Common myeloid progenitor, CD34-positive (primary cell): ENCODE measurements around the gene STYXL1.

Experiments used
- CTCF ChIA-PET: fragments of 350-600 bp; sonication (Branson Sonifier 250); formaldehyde crosslinking; loops from one replicate; lab custom pipeline; 2021; ENCODE audit warnings: antibody characterized with exemption; lab: Charles Lee
- POLR2A ChIA-PET: fragments of 350-600 bp; sonication (Branson Sonifier 250); formaldehyde crosslinking; loops from one replicate; lab custom pipeline; 2021; ENCODE audit warnings: antibody characterized with exemption; lab: Charles Lee
- DNase-seq, 3 donors: peaks; one replicate each; pipeline versions ENCODE4 v3.0.0 to v3.0.0-alpha.2; 2013
- H3K27ac ChIP-seq, 2 experiments: 1 replicate in 1 of 2; 2 replicates in 1 of 2; pipeline ENCODE4 v1.7.0; 2013; ENCODE audit warnings: inconsistent platforms in 2 of 2, low read length in 2 of 2, mild to moderate bottlenecking in 2 of 2, low read depth in 1 of 2, moderate library complexity in 1 of 2; ENCODE audit not compliant: severe bottlenecking in 2 of 2, insufficient read depth in 1 of 2, poor library complexity in 1 of 2
- H3K27me3 ChIP-seq, 5 experiments: replicated peaks in 2 of 5; 1 replicate in 3 of 5; 2 replicates in 2 of 5; pipeline versions ENCODE4 v1.6.1 to v1.7.0; 2013; ENCODE audit warnings: low read length in 4 of 5, mild to moderate bottlenecking in 2 of 5, moderate library complexity in 2 of 5, inconsistent platforms in 1 of 5; ENCODE audit not compliant: insufficient read depth in 5 of 5, control insufficient read depth in 4 of 5
- H3K36me3 ChIP-seq, 4 experiments: 1 replicate in 2 of 4; 2 replicates in 2 of 4; pipeline versions ENCODE4 v1.6.1 to v1.7.0; 2013; ENCODE audit warnings: low read length in 3 of 4, control low read depth in 1 of 4, mild to moderate bottlenecking in 1 of 4; ENCODE audit not compliant: control insufficient read depth in 4 of 4, insufficient read depth in 4 of 4
- H3K4me1 ChIP-seq, 4 experiments: 1 replicate in 3 of 4; 2 replicates in 1 of 4; pipeline versions ENCODE4 v1.6.1 to v1.7.1; 2013; ENCODE audit warnings: low read length in 3 of 4, mild to moderate bottlenecking in 3 of 4, control low read depth in 1 of 4, inconsistent platforms in 1 of 4, moderate library complexity in 1 of 4; ENCODE audit not compliant: control insufficient read depth in 4 of 4, insufficient read depth in 4 of 4; ENCODE audit errors: control extremely low read depth in 1 of 4
- H3K4me3 ChIP-seq, 7 experiments: 1 replicate in 4 of 7; 2 replicates in 3 of 7; pipeline versions ENCODE4 v1.5.1 to v1.7.0; 2013; ENCODE audit warnings: mild to moderate bottlenecking in 7 of 7, low read length in 6 of 7, moderate library complexity in 6 of 7, inconsistent platforms in 2 of 7, low read depth in 2 of 7, control low read depth in 1 of 7; ENCODE audit not compliant: insufficient read depth in 4 of 7, control insufficient read depth in 1 of 7; ENCODE audit errors: extremely low read depth in 1 of 7
- H3K9me3 ChIP-seq, 5 experiments: 1 replicate in 4 of 5; 2 replicates in 1 of 5; pipeline versions ENCODE4 v1.6.1 to v1.7.1; 2013; ENCODE audit warnings: low read length in 4 of 5, mild to moderate bottlenecking in 2 of 5, inconsistent platforms in 1 of 5, low read depth in 1 of 5, moderate library complexity in 1 of 5; ENCODE audit not compliant: control insufficient read depth in 4 of 5, insufficient read depth in 2 of 5; ENCODE audit errors: control extremely low read depth in 1 of 5
- WGBS: methylation state at CpG from one replicate; pipeline ENCODE4 v1.1.5; 2013; ENCODE audit not compliant: insufficient coverage; 5-methylcytosine and 5-hydroxymethylcytosine counted together

The STYXL1 gene

GRCh38 chr7:76074306-76074971, 26.6 kb upstream of the STYXL1 start:
- Histone ChIP-seq H3K9me3 (peaks cover 0 to 3% (median 0%) of the 10 kb centered on the region in 5 experiments), H3K27ac (no peak overlapping the region), H3K4me3 (no peak overlapping the region), H3K27me3 (no peaks in the 10 kb centered on the region), H3K36me3 (no peaks in the 10 kb centered on the region), H3K4me1 (peaks cover 0 to 2% (median 0%) of the 10 kb centered on the region in 4 experiments)
- ChIA-PET CTCF (interaction anchor here (1.1 to 2.0 kb wide), 2 partner anchors 8 to 189 kb away, joined by 3 to 7 read pairs; no protein-coding TSS in a partner anchor), POLR2A (no interaction called here)
- WGBS = 98% methylated on average over 35 of the region's 35 CpGs
- DNase-seq = no peak

- 97% methylated on average over 45 of the region's 45 CpGs for WGBS
- no peak overlapping the region for H3K27ac ChIP-seq
- ChIA-PET CTCF (interaction anchor here (1.1 to 2.0 kb wide), 2 partner anchors 9 to 190 kb away, joined by 3 to 7 read pairs; no protein-coding TSS in a partner anchor), POLR2A (no interaction called here)
- H3K9me3 ChIP-seq = peaks cover 0 to 3% (median 0%) of the 10 kb centered on the region in 5 experiments
- H3K4me3 ChIP-seq = no peak overlapping the region
- DNase-seq = no peak
- H3K36me3 ChIP-seq = no peaks in the 10 kb centered on the region
- peaks cover 0 to 2% (median 0%) of the 10 kb centered on the region in 4 experiments for H3K4me1 ChIP-seq
- H3K27me3 ChIP-seq = no peaks in the 10 kb centered on the region
Measured at GRCh38 chr7:76073335-76073990, 25.7 kb upstream of the STYXL1 start.

DNA sequence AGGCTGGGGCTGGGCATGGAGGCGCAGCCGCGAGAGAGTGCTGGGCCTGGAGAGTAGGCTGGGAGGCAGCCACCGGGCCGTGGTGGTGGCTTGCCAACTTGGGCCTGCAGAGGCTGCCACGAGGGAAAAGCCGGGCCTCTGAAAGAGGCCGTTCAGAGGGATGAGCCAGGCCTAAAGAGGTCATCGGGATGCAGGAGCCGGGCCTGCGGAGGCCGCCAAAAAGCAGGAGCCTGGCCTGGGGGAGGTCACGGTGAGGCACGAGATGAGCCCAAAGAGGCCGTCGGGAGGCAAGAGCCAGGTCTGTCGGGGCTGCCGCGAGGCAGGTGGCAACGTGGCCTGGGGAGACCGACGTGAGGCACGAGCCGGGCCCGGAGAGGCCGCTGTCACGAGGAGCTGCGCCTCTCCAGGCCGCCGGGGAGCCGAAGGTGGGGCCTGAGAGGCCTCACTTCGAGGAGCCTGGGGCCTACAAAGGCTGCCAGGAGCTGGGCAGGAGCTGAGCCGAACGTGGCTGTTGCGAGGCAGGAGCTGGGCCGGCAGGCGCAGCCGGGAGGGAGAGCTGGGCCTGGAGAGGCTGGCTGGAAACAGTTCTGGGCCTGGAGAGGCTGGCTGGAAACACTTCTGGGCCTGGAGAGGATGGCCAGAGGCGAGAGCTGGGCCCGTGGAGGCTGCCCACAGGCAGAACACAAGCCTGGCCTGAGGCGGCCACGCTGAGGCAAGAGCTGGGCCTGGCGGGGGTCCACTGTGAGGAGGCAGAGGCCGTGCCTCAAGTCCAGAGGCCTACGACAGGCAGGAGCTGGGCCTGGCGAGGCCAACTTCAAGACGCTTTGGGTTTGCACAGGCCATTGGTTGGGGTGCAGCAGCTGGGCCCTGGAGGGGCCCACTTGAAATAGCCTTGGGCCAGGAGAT, 24.7 kb upstream of the STYXL1 start:
- CTCF ChIA-PET = interaction anchor here (2.0 kb wide), 1 partner anchor 10 kb away, joined by 7 read pairs; no protein-coding TSS in a partner anchor
- POLR2A ChIA-PET = no interaction called here
- no peak overlapping the region for H3K27ac ChIP-seq
- 95% methylated on average over 45 of the region's 47 CpGs for WGBS
- no peak for DNase-seq
- no peaks in the 10 kb centered on the region for H3K27me3 ChIP-seq
- H3K36me3 ChIP-seq = peaks cover 0 to 4% (median 2%) of the 10 kb centered on the region in 4 experiments
- peaks cover 0 to 3% (median 0%) of the 10 kb centered on the region in 5 experiments for H3K9me3 ChIP-seq
- no peaks in the 10 kb centered on the region for H3K4me1 ChIP-seq
- no peak overlapping the region for H3K4me3 ChIP-seq

DNA sequence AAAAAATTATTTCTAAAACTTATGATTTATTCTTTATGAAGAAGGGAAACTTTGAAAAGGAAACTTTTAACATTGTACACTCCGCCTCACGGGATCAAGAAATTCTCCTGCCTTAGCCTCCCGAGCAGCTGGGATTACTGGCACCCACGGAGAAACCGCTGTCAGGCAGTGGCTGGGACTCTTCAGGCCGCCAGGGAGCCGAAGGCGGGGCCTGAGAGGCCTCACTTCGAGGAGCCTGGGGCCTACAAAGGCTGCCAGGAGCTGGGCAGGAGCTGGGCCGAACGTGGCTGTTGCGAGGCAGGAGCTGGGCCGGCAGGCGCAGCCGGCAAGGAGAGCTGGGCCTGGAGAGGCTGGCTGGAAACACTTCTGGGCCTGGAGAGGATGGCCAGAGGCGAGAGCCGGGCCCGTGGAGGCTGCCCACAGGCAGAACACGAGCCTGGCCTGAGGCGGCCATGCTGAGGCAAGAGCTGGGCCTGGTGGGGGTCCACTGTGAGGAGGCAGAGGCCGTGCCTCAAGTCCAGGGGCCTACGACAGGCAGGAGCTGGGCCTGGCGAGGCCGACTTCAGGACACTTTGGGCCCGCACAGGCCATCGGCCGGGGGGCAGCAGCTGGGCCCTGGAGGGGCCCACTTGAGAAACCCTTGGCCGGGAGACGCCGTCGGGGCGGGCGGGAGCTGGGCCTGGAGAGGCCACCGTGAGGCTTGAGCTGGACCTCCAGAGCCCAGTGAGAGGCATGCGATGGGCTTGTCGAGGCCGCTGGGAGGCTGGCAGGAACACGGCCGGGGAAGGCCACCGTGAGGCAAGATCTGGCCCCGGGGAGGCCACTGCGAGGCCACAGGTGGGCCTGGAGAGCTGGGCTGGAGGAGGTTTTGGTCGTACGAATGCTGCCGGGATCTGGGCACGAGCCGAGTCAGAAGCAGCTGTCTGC, 23.8 kb upstream of the STYXL1 start:
- WGBS = 98% methylated on average over 43 of the region's 47 CpGs
- no peaks in the 10 kb centered on the region for H3K4me1 ChIP-seq
- ChIA-PET CTCF (interaction anchor here (0.6 to 1.3 kb wide), 4 partner anchors 9 to 1452 kb away, joined by 3 to 5 read pairs (median 4); no protein-coding TSS in a partner anchor), POLR2A (no interaction called here)
- DNase-seq = no peak
- no peak overlapping the region for H3K4me3 ChIP-seq
- H3K36me3 ChIP-seq = peaks cover 0 to 11% (median 9%) of the 10 kb centered on the region in 4 experiments
- peaks cover 0 to 3% (median 0%) of the 10 kb centered on the region in 5 experiments for H3K9me3 ChIP-seq
- H3K27ac ChIP-seq = no peak overlapping the region
- no peaks in the 10 kb centered on the region for H3K27me3 ChIP-seq

- DNase-seq = peak; percentile 60 to 77 (median 75)
Measured at GRCh38 chr7:76069238-76069638, 21.4 kb upstream of the STYXL1 start.

More at GRCh38 chr7:76069238-76069638, 21.4 kb upstream of the STYXL1 start:
- H3K36me3 ChIP-seq = peaks cover 6 to 35% (median 30%) of the 10 kb centered on the region in 4 experiments
- no peak overlapping the region for H3K4me3 ChIP-seq
- ChIA-PET CTCF (interaction anchor here (0.7 to 1.4 kb wide), 7 partner anchors 9 to 249 kb away, joined by 3 read pairs; no protein-coding TSS in a partner anchor), POLR2A (interaction anchor here (0.6 kb wide), 1 partner anchor 29 kb away, joined by 7 read pairs; no protein-coding TSS in a partner anchor)
- no peaks in the 10 kb centered on the region for H3K27me3 ChIP-seq
- no peaks in the 10 kb centered on the region for H3K4me1 ChIP-seq
- H3K27ac ChIP-seq = no peak overlapping the region
- WGBS = 59% methylated on average over 7 of the region's 8 CpGs
- H3K9me3 ChIP-seq = no peaks in the 10 kb centered on the region
